B cell (primary cell): ENCODE data around the gene ZMIZ1. TPM values are rescaled to one million over a fixed set of nuclear protein-coding genes. Genes with fewer than 3 reads are reported as not detected.

Experiments used
- ATAC-seq: fragments of 200-7000 bp; cut with Tn5 transposase; one replicate; pipeline ENCODE4 v1.10.0; 2021; ENCODE audit warnings: low read depth, mild to moderate bottlenecking, moderate number of reproducible peaks, moderate library complexity
- CTCF ChIA-PET: fragments of 350-600 bp; sonication (Branson Sonifier 250); formaldehyde crosslinking; loops from one replicate; lab custom pipeline; 2021; ENCODE audit warnings: antibody characterized with exemption, inconsistent platforms; lab: Charles Lee
- POLR2A ChIA-PET: fragments of 350-600 bp; sonication (Branson Sonifier 250); formaldehyde crosslinking; loops from one replicate; lab custom pipeline; 2021; ENCODE audit warnings: antibody characterized with exemption; lab: Charles Lee
- DNase-seq: peaks from one replicate; pipeline ENCODE4 v3.0.0; 2013
- H2AFZ ChIP-seq: 2 replicates; pipeline ENCODE4 v1.6.1; 2012; ENCODE audit warnings: mild to moderate bottlenecking, low read depth, low read length; ENCODE audit not compliant: insufficient read depth, poor library complexity, severe bottlenecking
- H3K27ac ChIP-seq, 2 donors: 1 replicate in 1 of 2; 2 replicates in 1 of 2; pipeline ENCODE4 v1.5.1; 2012 to 2013; ENCODE audit warnings: low read length in 2 of 2, mild to moderate bottlenecking in 2 of 2, moderate library complexity in 1 of 2
- H3K27me3 ChIP-seq, 4 experiments: fragments of 200-600 bp in 1 of 4; sonication (generic) in 1 of 4; replicated peaks in 1 of 4; 1 replicate in 2 of 4; 2 replicates in 2 of 4; pipeline versions ENCODE4 v1.6.1 to v1.7.0; 2013 to 2016; ENCODE audit warnings: low read length in 3 of 4, mild to moderate bottlenecking in 2 of 4, mixed read lengths in 1 of 4, moderate library complexity in 1 of 4; ENCODE audit not compliant: insufficient read depth in 4 of 4, control insufficient read depth in 3 of 4; ENCODE audit errors: control extremely low read depth in 1 of 4
- H3K36me3 ChIP-seq, 2 experiments: replicated peaks in 1 of 2; 1 replicate in 1 of 2; 2 replicates in 1 of 2; pipeline versions ENCODE4 v1.6.1 to v1.7.1; 2013; ENCODE audit warnings: low read length in 1 of 2; ENCODE audit not compliant: insufficient read depth in 2 of 2, control insufficient read depth in 1 of 2; ENCODE audit errors: control extremely low read depth in 1 of 2, extremely low read depth in 1 of 2
- H3K4me1 ChIP-seq, 2 donors: fragments of 200-600 bp in 1 of 2; sonication (generic) in 1 of 2; 1 replicate in 1 of 2; 2 replicates in 1 of 2; pipeline versions ENCODE4 v1.5.1 to v1.6.1; 2013 to 2017; ENCODE audit warnings: low read length in 2 of 2; ENCODE audit not compliant: control insufficient read depth in 2 of 2, insufficient read depth in 2 of 2
- H3K4me2 ChIP-seq: replicated peaks from 2 replicates; pipeline ENCODE3; 2012; ENCODE audit warnings: mild to moderate bottlenecking, low read depth, low read length; ENCODE audit not compliant: poor library complexity, severe bottlenecking
- H3K4me3 ChIP-seq, 5 experiments: fragments of 200-600 bp in 1 of 5; sonication (generic) in 1 of 5; 1 replicate in 3 of 5; 2 replicates in 2 of 5; pipeline versions ENCODE4 v1.5.1 to v1.7.0; 2011 to 2016; ENCODE audit warnings: low read length in 4 of 5, mild to moderate bottlenecking in 4 of 5, low read depth in 2 of 5, control low read depth in 1 of 5, moderate library complexity in 1 of 5; ENCODE audit not compliant: insufficient read depth in 1 of 5; ENCODE audit errors: control extremely low read depth in 1 of 5, extremely low read depth in 1 of 5
- H3K79me2 ChIP-seq: fragments of 200-600 bp; sonication (generic); one replicate; pipeline ENCODE4 v1.6.0; 2016; ENCODE audit warnings: low read length; ENCODE audit not compliant: control insufficient read depth, insufficient read depth
- H3K9ac ChIP-seq: fragments of 200-600 bp; sonication (generic); 2 replicates; pipeline ENCODE4 v1.6.1; 2017; ENCODE audit warnings: mild to moderate bottlenecking, low read length, moderate library complexity
- H3K9me3 ChIP-seq, 3 donors: one replicate each; pipeline versions ENCODE4 v1.6.1 to v1.7.1; 2013; ENCODE audit warnings: low read length in 2 of 3; ENCODE audit not compliant: control insufficient read depth in 2 of 3, insufficient read depth in 1 of 3; ENCODE audit errors: control extremely low read depth in 1 of 3
- H4K20me1 ChIP-seq: 2 replicates; pipeline ENCODE4 v1.6.0; 2012; ENCODE audit warnings: mild to moderate bottlenecking, low read length; ENCODE audit not compliant: insufficient read depth, control insufficient read depth, poor library complexity, severe bottlenecking
- H3K27ac Mint-ChIP-seq: one replicate; pipeline ENCODE4 v1.8.0; 2021; ENCODE audit warnings: mixed read lengths
- H3K27me3 Mint-ChIP-seq: one replicate; pipeline ENCODE4 v1.8.0; 2021; ENCODE audit warnings: mixed read lengths
- H3K4me1 Mint-ChIP-seq: one replicate; pipeline ENCODE4 v1.8.0; 2021; ENCODE audit warnings: mixed read lengths
- H3K4me3 Mint-ChIP-seq: one replicate; pipeline ENCODE4 v1.8.0; 2021; ENCODE audit warnings: mixed read lengths
- H3K9me3 Mint-ChIP-seq: one replicate; pipeline ENCODE4 v1.8.0; 2022; ENCODE audit warnings: mixed read lengths; ENCODE audit not compliant: insufficient read depth
- EZH2 ChIP-seq: IDR thresholded peaks from 2 replicates; pipeline ENCODE4 v1.6.1; 2012; ENCODE audit warnings: borderline replicate concordance, low read depth, mild to moderate bottlenecking, moderate library complexity, low read length; ENCODE audit not compliant: insufficient read depth, poor library complexity, severe bottlenecking
- WGBS: methylation state at CpG from one replicate; pipeline ENCODE4 v1.1.5; 2013; ENCODE audit warnings: missing lambda C conversion rate; ENCODE audit not compliant: insufficient coverage; 5-methylcytosine and 5-hydroxymethylcytosine counted together
- intact Hi-C: fragments of 100-400 bp; cut with micrococcal nuclease; formaldehyde crosslinking; loops from one replicate; pipeline ENCODE4 v1.10.0; 2022
- polyA plus RNA-seq: library from polyadenylated mRNA; depleted of rRNA; stranded (reverse); fragments of >200 nt; gene quantifications from 2 replicates; pipeline ENCODE4 v1.2.3, GENCODE V29; 2012
- total RNA-seq, 2 donors: library from RNA; stranded (reverse); fragments of 120-200 nt in 1 of 2; gene quantifications; 1 replicate in 1 of 2; 2 replicates in 1 of 2; pipeline versions ENCODE4 v1.2.3 to v1.2.4, GENCODE V29; 2013 to 2022
- TF ChIP-seq, protein P1 (sequence below): fragments of 200-600 bp; IDR thresholded peaks from one replicate; pipeline ENCODE4 v1.8.0; 2022; ENCODE audit warnings: antibody characterized with exemption, mild to moderate bottlenecking

ZMIZ1 gene
- total and polyA plus RNA-seq, 2 donors (not counting 1 experiment from before 2014, with no cell fraction given) = 14.3 to 64.9 TPM

DNA sequence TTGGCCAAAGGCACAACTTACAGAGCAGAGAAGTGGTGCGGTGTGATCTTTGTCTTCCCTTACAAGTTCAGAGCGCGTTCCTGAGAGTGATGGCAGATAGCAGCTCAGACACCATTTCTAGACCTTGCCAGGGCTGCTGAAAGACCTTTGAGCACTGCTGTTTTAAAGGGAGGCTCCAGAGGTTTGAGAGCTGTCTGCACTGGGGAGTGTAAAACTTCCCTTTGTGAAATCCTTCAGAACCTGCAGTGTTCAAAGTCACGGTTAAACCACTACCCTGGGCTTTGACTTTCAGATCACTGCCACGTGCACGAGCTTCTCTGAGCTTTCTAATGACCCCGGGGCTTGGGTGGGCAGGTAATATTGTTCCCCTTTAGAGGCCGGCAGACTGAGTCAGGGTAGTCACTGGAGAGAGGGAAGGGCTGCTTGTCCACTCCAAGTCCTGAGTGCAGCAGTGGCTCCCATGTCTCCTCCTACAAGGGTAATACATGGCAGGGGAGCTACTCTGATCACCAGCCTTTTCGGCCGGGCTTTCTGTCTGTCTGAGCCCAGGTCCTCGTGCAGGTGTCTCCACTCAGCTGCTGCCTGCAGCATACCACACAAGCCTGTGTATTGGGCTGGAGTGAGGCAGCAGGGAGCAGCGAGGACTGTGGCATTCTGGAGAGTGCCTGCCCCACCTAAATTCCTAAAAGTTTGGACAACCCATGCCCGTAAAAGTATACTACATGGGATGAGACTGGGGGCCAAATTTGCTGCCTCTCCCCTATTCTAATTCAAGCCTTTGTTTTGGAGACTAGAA lies 63.3 kb downstream of the ZMIZ1 start:
- H3K36me3 ChIP-seq = no peaks in the 10 kb centered on the region
- peaks cover 0 to 2% (median 0%) of the 10 kb centered on the region in 4 experiments for H3K27me3 ChIP-seq
- H3K27ac Mint-ChIP-seq = no peak overlapping the region
- no peaks in the 10 kb centered on the region for H3K79me2 ChIP-seq
- no peak for ATAC-seq
- TF ChIP-seq EZH2 = no peak
- TF ChIP-seq, protein P1, sequence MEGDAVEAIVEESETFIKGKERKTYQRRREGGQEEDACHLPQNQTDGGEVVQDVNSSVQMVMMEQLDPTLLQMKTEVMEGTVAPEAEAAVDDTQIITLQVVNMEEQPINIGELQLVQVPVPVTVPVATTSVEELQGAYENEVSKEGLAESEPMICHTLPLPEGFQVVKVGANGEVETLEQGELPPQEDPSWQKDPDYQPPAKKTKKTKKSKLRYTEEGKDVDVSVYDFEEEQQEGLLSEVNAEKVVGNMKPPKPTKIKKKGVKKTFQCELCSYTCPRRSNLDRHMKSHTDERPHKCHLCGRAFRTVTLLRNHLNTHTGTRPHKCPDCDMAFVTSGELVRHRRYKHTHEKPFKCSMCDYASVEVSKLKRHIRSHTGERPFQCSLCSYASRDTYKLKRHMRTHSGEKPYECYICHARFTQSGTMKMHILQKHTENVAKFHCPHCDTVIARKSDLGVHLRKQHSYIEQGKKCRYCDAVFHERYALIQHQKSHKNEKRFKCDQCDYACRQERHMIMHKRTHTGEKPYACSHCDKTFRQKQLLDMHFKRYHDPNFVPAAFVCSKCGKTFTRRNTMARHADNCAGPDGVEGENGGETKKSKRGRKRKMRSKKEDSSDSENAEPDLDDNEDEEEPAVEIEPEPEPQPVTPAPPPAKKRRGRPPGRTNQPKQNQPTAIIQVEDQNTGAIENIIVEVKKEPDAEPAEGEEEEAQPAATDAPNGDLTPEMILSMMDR = no peak
- no peaks in the 10 kb centered on the region for H4K20me1 ChIP-seq
- DNase-seq = no peak
- ChIA-PET POLR2A (no interaction called here), CTCF (interaction anchor here (1.1 kb wide), 1 partner anchor 11 kb away, joined by 3 read pairs; no protein-coding TSS in a partner anchor)
- intact Hi-C loops = no loop called here
- peaks cover 16% of the 10 kb centered on the region for H3K4me1 Mint-ChIP-seq
- peaks cover 10% of the 10 kb centered on the region for H3K27me3 Mint-ChIP-seq
- H3K4me1 ChIP-seq = peaks cover 5 to 21% of the 10 kb centered on the region in 2 donors
- H3K27ac ChIP-seq = no peak overlapping the region
- H3K9ac ChIP-seq = no peak overlapping the region
- H2AFZ ChIP-seq = no peak overlapping the region
- no peak overlapping the region for H3K4me3 Mint-ChIP-seq
- no peak overlapping the region for H3K4me3 ChIP-seq
- H3K9me3 ChIP-seq = peaks cover 0 to 5% (median 0%) of the 10 kb centered on the region in 3 donors
- H3K9me3 Mint-ChIP-seq = no peaks in the 10 kb centered on the region
- peak overlapping the region; percentile 11 for H3K4me2 ChIP-seq
- WGBS = 43% methylated on average over 11 of the region's 13 CpGs

DNA sequence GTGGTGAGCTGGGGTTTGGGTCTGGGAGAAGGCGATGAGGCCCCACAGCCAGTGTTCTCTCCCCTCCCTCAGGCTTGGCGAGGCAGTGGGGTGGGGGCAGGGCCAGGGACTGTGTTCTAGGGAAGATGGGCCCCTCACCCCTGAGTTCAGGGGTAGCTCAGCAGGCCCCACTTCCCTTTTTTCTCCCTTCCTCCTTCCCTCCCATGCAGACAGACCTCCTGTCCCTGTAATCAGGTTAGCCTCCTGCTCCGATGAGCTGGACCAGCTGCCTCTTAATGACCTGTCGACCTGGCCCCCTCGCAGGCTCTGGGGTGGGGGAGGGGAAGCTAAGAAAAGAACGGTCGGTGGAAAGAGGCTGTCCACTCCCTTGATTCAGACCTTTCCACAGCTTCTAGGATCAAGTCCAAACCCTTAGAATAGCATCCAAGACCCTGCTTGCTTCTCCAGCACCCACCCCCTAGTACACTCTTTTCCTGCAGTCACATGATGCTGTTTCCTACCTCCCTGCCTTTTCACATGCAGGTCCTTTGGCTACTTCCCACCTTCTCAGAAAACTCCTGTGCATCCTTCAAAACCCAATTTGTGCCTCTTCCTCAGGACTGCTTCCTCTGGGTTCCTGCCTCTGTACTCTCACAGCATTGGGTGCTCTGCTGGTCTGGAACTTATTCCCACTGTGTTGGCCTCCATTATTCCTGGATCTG lies 64.1 kb downstream of the ZMIZ1 start:
- Mint-ChIP-seq H3K4me1 (peaks cover 20% of the 10 kb centered on the region), H3K4me3 (no peak overlapping the region), H3K27me3 (peaks cover 10% of the 10 kb centered on the region), H3K9me3 (no peaks in the 10 kb centered on the region), H3K27ac (no peak overlapping the region)
- Histone ChIP-seq H3K4me3 (no peak overlapping the region), H3K4me2 (peak overlapping the region; percentile 11), H3K9ac (no peak overlapping the region), H3K27me3 (peaks cover 0 to 3% (median under 1%) of the 10 kb centered on the region in 4 experiments), H3K4me1 (peaks cover 12 to 29% of the 10 kb centered on the region in 2 donors), H3K27ac (no peak overlapping the region), H3K36me3 (no peaks in the 10 kb centered on the region), H2AFZ (no peak overlapping the region), H4K20me1 (no peaks in the 10 kb centered on the region), H3K9me3 (peaks cover 0 to 5% (median 0%) of the 10 kb centered on the region in 3 donors), H3K79me2 (no peaks in the 10 kb centered on the region)
- POLR2A ChIA-PET = no interaction called here
- CTCF ChIA-PET = no interaction called here
- WGBS = 9% methylated on average over 4 of the region's 7 CpGs
- intact Hi-C loops = no loop called here
- DNase-seq (no peak), ATAC-seq (no peak)
- no peak for TF ChIP-seq EZH2
